NB4 (cell line): ENCODE measurements around the gene DNAJC15.
A peak's percentile ranks its signal among the peaks of the same experiment; 100 is the strongest.
"Not testable (repeated sequence)": the region's sequence is repeated elsewhere in the genome, so short reads cannot be mapped to it uniquely, and the experiment has no call there.

Experiments used
- DNase-seq: peaks from one replicate; pipeline ENCODE4 v3.0.0; 2010; ENCODE audit warnings: low read depth
- H3K4me3 ChIP-seq: one replicate; pipeline ENCODE4 v1.5.1; 2011; ENCODE audit warnings: mild to moderate bottlenecking, low read depth, low read length, moderate library complexity
- MYC ChIP-seq: IDR thresholded peaks from 2 replicates; pipeline ENCODE4 v1.6.1; 2011; ENCODE audit warnings: low read depth, low read length
- POLR2A ChIP-seq: IDR thresholded peaks from 2 replicates; pipeline ENCODE4 v1.6.1; 2011; ENCODE audit warnings: mild to moderate bottlenecking; ENCODE audit not compliant: insufficient read length; ENCODE audit errors: extremely low read depth
- TF ChIP-seq, protein P1 (sequence below): IDR thresholded peaks from one replicate; pipeline ENCODE4 v1.5.1; 2012; ENCODE audit warnings: low read depth, low read length
- TF ChIP-seq, protein P2 (sequence below): IDR thresholded peaks from 2 replicates; pipeline ENCODE4 v1.6.1; 2011; ENCODE audit warnings: low read depth, low read length

Gene DNAJC15

DNA sequence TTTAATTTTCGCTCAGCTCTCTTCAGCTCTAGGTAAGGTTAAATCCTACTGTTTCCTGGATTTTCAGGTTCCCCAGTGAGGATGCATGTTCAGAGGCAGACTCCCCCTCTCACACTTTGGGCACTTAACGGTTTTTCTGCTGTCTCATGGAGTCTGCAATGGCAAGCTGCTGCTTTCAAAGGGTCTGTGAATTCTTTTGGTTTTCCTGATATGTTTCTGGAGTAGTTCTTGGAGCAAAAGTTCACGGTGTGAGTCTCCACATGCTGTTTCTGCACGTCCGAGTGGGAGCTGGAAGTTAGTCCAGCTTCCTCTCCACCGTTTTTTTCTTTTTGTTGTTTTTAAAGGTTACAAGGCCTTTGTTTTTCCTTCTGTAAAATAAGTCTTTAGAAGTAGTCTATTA lies 35.4 kb downstream of the DNAJC15 start:
- TF ChIP-seq, protein P1, sequence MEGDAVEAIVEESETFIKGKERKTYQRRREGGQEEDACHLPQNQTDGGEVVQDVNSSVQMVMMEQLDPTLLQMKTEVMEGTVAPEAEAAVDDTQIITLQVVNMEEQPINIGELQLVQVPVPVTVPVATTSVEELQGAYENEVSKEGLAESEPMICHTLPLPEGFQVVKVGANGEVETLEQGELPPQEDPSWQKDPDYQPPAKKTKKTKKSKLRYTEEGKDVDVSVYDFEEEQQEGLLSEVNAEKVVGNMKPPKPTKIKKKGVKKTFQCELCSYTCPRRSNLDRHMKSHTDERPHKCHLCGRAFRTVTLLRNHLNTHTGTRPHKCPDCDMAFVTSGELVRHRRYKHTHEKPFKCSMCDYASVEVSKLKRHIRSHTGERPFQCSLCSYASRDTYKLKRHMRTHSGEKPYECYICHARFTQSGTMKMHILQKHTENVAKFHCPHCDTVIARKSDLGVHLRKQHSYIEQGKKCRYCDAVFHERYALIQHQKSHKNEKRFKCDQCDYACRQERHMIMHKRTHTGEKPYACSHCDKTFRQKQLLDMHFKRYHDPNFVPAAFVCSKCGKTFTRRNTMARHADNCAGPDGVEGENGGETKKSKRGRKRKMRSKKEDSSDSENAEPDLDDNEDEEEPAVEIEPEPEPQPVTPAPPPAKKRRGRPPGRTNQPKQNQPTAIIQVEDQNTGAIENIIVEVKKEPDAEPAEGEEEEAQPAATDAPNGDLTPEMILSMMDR: no peak
- TF ChIP-seq, protein P2, sequence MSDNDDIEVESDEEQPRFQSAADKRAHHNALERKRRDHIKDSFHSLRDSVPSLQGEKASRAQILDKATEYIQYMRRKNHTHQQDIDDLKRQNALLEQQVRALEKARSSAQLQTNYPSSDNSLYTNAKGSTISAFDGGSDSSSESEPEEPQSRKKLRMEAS: no peak
- TF ChIP-seq POLR2A (no peak), MYC (no peak)
- no peak for DNase-seq
- H3K4me3 ChIP-seq: no peak overlapping the region

DNA sequence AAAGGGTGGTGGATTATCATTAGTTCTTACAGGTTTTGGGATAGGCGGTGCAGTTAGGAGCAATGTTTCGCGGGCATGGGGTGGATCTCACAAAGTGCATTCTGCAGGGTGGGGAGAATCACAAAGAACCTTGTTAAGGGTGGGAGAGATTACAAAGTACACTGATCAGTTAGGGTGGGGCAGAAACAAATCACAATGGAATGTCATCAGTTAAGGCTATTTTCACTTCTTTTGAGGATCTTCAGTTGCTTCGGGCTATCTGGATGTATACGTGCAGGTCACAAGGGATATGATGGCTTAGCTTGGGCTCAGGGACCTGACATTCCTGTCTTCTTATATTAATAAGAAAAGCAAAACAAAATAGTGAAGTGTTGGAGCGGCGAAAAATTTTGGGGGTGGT lies 36.4 kb downstream of the DNAJC15 start:
- not testable (repeated sequence) for DNase-seq

DNA sequence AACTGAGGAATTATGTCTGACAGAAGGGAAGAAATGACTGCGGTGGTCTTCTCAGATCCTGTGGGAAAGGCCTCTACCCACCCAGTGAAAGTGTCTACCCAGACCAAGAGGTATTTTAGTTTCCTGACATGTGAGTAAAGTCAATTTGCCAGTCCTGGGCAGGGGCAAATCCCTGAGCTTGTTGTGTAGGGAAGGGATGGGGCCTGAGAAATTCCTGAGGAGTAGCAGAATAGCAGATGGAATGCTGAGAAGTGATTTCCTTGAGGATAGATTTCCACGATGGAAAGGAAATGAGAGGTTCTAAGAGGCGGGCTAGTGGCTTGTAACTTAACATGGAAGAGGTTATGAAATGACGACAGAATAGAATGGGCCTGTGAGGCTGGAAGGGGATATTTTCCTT lies 37.4 kb downstream of the DNAJC15 start:
- H3K4me3 ChIP-seq, DNase-seq: not testable (repeated sequence)

More for the DNA sequence above, 36.4 kb downstream of the DNAJC15 start:
- H3K4me3 ChIP-seq: not testable (repeated sequence)

DNA sequence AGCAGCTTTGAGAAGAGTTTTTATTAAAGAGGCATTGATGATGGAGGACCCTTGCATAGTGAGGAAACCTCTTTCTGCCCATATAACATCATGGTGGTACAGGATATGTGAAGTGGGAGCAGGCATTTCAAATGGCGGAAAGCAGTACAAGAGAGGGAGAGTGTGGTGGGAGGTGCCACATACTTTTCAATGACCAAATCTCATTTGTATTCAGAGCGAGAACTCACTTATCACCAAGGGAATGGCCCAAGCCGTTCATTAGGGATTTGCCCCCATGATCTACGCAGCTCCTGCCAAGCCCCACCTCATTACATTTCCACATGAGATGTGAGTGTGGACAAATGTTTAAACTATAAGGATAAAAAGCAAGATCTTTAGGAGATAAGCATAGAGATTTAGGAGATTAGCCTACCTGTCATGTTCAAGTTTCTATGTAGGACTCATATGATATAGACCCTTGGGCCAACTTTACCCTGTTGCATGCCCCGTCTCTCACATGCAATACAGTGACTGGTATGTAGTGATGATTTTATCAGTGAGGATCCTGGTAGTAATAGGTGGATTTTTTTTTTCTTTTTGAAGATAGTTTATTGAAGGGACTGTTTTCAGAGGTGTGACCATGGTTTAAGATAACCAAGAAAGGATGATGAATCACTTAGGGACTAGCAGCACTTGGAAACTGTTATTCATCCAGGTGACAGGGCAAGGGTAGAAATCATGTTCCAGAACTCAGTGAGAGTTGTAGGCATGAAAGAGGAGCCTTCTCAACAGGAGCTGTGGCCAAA lies 38.3 kb downstream of the DNAJC15 start:
- TF ChIP-seq, protein P1: no peak
- TF ChIP-seq POLR2A (no peak), MYC (no peak)
- TF ChIP-seq, protein P2: no peak
- H3K4me3 ChIP-seq: no peak overlapping the region
- DNase-seq: no peak

DNA sequence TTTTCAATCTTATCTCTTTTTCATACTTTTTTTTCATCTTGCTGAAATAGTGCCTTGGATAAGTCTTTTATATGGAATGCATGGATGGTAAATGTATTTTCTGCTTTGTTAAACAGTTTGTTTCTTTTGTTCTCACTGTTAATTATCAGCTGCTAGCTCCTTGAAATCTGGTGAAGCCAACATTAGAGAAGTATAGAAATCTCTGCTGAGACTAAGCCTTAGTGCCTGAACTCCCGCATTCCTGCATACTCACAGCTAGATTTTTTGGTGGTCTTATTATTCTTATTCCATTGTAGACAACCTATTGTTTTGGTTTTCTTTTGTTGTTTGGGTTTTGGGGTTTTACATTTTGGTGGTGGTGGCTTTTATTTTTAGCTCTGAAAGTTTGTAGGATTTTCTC lies 48.4 kb downstream of the DNAJC15 start:
- TF ChIP-seq, protein P2: no peak
- TF ChIP-seq POLR2A (no peak), MYC (no peak)
- no peak overlapping the region for H3K4me3 ChIP-seq
- DNase-seq: no peak

DNA sequence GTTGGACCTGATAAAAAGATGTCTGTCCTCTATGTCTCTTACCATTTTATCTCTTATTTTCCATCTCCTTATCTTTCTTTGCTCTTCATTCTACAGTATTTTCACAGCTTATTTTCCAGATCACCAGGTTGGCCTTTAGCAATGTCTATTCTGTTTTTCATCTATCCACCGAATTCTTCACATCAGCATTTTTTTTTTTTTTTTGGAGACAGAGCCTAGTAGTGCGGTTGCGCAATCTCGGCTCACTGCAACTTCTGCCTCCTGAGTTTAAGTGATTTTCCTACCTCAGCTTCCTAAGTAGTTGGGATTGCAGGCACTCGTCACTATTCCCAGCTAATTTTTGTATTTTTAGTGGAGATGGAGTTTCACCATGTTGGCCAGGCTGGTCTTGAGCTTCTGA lies 49.0 kb downstream of the DNAJC15 start:
- DNase-seq: peak; percentile 9
- no peak overlapping the region for H3K4me3 ChIP-seq
- TF ChIP-seq, protein P1: no peak
- no peak for TF ChIP-seq MYC
- TF ChIP-seq, protein P2: no peak
- no peak for TF ChIP-seq POLR2A

DNA sequence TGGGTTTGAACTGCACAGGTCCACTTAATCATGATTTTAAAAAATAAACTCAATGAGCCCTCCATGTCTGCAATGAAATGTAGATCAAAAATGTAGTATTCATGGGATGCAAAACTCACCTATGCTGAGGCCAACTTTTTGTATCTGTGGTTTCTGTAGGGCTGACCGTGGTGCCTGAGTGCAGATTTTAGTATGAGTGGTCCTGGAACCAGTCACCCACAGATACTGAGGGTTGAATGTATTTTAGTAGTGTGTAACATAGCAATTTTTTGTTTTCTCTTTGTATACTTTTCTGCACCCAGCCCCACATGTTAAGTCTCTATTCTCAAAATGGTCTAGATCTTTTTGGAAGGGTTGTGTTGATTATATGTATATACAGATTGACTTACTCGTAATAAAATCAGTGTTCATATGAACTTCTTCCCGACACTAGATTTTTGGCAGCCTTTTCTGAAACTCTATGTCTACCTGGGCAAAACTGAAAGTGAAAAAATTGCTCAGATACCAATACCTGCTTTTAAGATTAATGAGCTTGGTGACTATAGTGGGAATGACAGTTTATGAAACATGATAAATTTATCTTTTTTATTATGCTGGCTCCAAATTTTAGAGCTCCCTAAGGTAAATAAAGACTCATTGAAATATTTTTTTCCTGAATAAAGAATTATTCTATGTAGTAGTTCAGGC lies 51.6 kb downstream of the DNAJC15 start:
- DNase-seq: no peak
- TF ChIP-seq POLR2A (no peak), MYC (no peak)
- TF ChIP-seq, protein P1: no peak
- TF ChIP-seq, protein P2: no peak

DNA sequence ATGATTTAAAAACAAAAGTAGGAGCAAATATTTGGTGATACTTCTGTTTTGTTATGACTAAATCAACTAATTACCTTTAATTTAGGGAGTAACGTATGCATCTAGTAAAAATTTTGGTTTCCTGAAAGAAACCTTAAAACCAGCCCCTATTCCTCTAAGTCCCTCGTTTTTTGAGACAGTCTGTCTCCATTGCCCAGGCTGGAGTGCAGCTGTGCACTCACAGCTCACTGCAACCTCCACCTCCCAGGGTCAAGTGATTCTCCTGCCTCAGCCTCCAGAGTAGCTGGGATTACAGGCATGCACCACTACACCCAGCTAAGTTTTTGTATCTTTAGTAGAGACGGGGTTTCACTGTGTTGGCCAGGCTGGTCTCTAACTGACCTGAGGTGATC lies 52.1 kb downstream of the DNAJC15 start:
- DNase-seq, H3K4me3 ChIP-seq: not testable (repeated sequence)

More for the DNA sequence above, 51.6 kb downstream of the DNAJC15 start:
- H3K4me3 ChIP-seq: no peak overlapping the region
